H1 (cell line): ENCODE data around the gene TAF4. TPM values are rescaled to one million over a fixed set of nuclear protein-coding genes. Genes with fewer than 3 reads are reported as not detected.

ENCODE experiments used
- CEBPB ChIP-seq: IDR thresholded peaks from 2 replicates; pipeline ENCODE4 v1.6.1; 2012; ENCODE audit warnings: low read depth, low read length
- CHD2 ChIP-seq: IDR thresholded peaks from 2 replicates; pipeline ENCODE4 v1.6.1; 2012; ENCODE audit warnings: low read length, improper control_type of control experiment
- CTCF ChIP-seq, 3 experiments: IDR thresholded peaks; 1 replicate in 2 of 3; 2 replicates in 1 of 3; pipeline versions ENCODE4 v1.5.1 to v1.6.1; 2011; ENCODE audit warnings: low read length in 3 of 3, mild to moderate bottlenecking in 3 of 3, inconsistent platforms in 2 of 3, low read depth in 1 of 3, moderate library complexity in 1 of 3; ENCODE audit not compliant: insufficient read depth in 1 of 3; ENCODE audit errors: control extremely low read depth in 1 of 3
- NRF1 ChIP-seq: IDR thresholded peaks from 2 replicates; pipeline ENCODE4 v1.6.1; 2011; ENCODE audit warnings: mild to moderate bottlenecking, low read depth, low read length, improper control_type of control experiment
- RBBP5 ChIP-seq: IDR thresholded peaks from 2 replicates; pipeline ENCODE4 v1.7.1; 2012; ENCODE audit warnings: low read depth, mild to moderate bottlenecking, inconsistent platforms, low read length, moderate library complexity, borderline replicate concordance
- RXRA ChIP-seq: IDR thresholded peaks from 2 replicates; pipeline ENCODE4 v1.6.1; 2011; ENCODE audit warnings: low read depth, mild to moderate bottlenecking, low read length, moderate library complexity; ENCODE audit not compliant: insufficient read depth
- SP2 ChIP-seq: IDR thresholded peaks from 2 replicates; pipeline ENCODE4 v1.6.1; 2012; ENCODE audit warnings: mild to moderate bottlenecking, low read length, inconsistent platforms
- SRF ChIP-seq: IDR thresholded peaks from 2 replicates; pipeline ENCODE4 v1.6.1; 2011; ENCODE audit warnings: mild to moderate bottlenecking, low read depth, low read length, moderate library complexity
- TBP ChIP-seq: IDR thresholded peaks from 2 replicates; pipeline ENCODE4 v1.6.1; 2011; ENCODE audit warnings: low read depth, low read length, improper control_type of control experiment
- polyA plus RNA-seq, 7 experiments: library from polyadenylated mRNA; depleted of rRNA in 3 of 7; stranded (reverse) in 5 of 7; unstranded in 2 of 7; fragments of >200 nt in 5 of 7; fragments of 200-250 nt in 2 of 7; gene quantifications; 1 replicate in 5 of 7; 2 replicates in 1 of 7; 4 replicates in 1 of 7; pipeline versions ENCODE4 v1.2.1 to v1.2.3, GENCODE V29; 2011 to 2013; ENCODE audit warnings: missing spikeins in 2 of 7, mixed read lengths in 2 of 7
- total RNA-seq: library from RNA; stranded (reverse); fragmentation: NEBNext Ultra II Directional; extraction: Animal tissue kit (Norgen Biotek cat#: 25700); gene quantifications from 2 replicates; pipeline ENCODE4 v1.2.1, GENCODE V29; 2021

TAF4 gene
- total and polyA plus RNA-seq, 2 of the 8 experiments (the other 6 are each of a cell fraction or from before 2014, with no cell fraction given): 16.0 to 30.1 TPM

- no peak for TF ChIP-seq RBBP5
- TF ChIP-seq CTCF (IDR thresholded peaks at IDR 0.05; ENCODE audit: control extremely low read depth in 1 of 3, insufficient read depth in 1 of 3, low read depth in 1 of 3, low read length in 3 of 3): no peak
- no peak for TF ChIP-seq SRF
- no peak for TF ChIP-seq CEBPB
- TF ChIP-seq RXRA: no peak
- TF ChIP-seq CHD2: no peak
- TF ChIP-seq TBP: no peak
- TF ChIP-seq SP2: no peak
- no peak for TF ChIP-seq NRF1
These were observed 71.1 kb downstream of the TAF4 start (continued) for GRCh38 chr20:61994546-61994945.
